ENCODE measurements around the gene MUS81.

GRCh38 chr11:65897020-65897471 lies 36.8 kb downstream of the MUS81 start:
- TF ChIP-seq, protein P1, sequence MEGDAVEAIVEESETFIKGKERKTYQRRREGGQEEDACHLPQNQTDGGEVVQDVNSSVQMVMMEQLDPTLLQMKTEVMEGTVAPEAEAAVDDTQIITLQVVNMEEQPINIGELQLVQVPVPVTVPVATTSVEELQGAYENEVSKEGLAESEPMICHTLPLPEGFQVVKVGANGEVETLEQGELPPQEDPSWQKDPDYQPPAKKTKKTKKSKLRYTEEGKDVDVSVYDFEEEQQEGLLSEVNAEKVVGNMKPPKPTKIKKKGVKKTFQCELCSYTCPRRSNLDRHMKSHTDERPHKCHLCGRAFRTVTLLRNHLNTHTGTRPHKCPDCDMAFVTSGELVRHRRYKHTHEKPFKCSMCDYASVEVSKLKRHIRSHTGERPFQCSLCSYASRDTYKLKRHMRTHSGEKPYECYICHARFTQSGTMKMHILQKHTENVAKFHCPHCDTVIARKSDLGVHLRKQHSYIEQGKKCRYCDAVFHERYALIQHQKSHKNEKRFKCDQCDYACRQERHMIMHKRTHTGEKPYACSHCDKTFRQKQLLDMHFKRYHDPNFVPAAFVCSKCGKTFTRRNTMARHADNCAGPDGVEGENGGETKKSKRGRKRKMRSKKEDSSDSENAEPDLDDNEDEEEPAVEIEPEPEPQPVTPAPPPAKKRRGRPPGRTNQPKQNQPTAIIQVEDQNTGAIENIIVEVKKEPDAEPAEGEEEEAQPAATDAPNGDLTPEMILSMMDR (IDR thresholded peaks at IDR 0.05; ENCODE audit: low read depth, low read length) = no peak
- TF ChIP-seq POLR2A (IDR thresholded peaks at IDR 0.05; ENCODE audit: extremely low read depth, insufficient read length) (no peak), MAX (IDR thresholded peaks at IDR 0.05; ENCODE audit: low read depth, low read length) (no peak), MYC (IDR thresholded peaks at IDR 0.05; ENCODE audit: low read depth, low read length) (no peak)

Data from NB4 (cell line).